ENCODE data around the gene FRMD4A. TPM values are rescaled to one million over a fixed set of nuclear protein-coding genes. Genes with fewer than 3 reads are reported as not detected.
"Not testable (repeated sequence)": the region's sequence is repeated elsewhere in the genome, so short reads cannot be mapped to it uniquely, and the experiment has no call there.

FRMD4A gene
- total RNA-seq, 2 donors from 2014 or later: 22.3 to 22.4 TPM

GRCh38 chr10:13957856-13958255 lies 372.9 kb downstream of the FRMD4A start:
- no peak overlapping the region for H3K9ac ChIP-seq (ENCODE audit: extremely low read depth, low read length, poor library complexity, severe bottlenecking)
- WGBS, 2 experiments (ENCODE audit: insufficient coverage in 1 of 2, insufficient read length in 1 of 2): 76 to 77% methylated on average over 8 to 9 of the region's 9 CpGs
- Mint-ChIP-seq H3K4me3 (no peak overlapping the region), H3K27me3 (ENCODE audit: insufficient read depth) (no peaks in the 10 kb centered on the region), H3K9me3 (peaks cover 10% of the 10 kb centered on the region), H3K27ac (peak overlapping the region; percentile 67), H3K4me1 (peaks cover 17% of the 10 kb centered on the region), H3K36me3 (ENCODE audit: low read depth) (no peaks in the 10 kb centered on the region)
- H3K9me3 ChIP-seq (ENCODE audit: control insufficient read depth, low read length): peaks cover 6% of the 10 kb centered on the region
- no peak for TF ChIP-seq CTCF (conservative IDR thresholded peaks at IDR 0.05)
- peaks cover 9% of the 10 kb centered on the region for H3K4me1 ChIP-seq (ENCODE audit: control insufficient read depth, insufficient read depth, low read length)
- no peak overlapping the region for H3K4me3 ChIP-seq (ENCODE audit: low read length)
- H3K36me3 ChIP-seq (ENCODE audit: control insufficient read depth, insufficient read depth, low read length): no peaks in the 10 kb centered on the region
- no peaks in the 10 kb centered on the region for H3K27me3 ChIP-seq (ENCODE audit: control insufficient read depth, insufficient read depth, low read length, poor library complexity, severe bottlenecking)
- no peak overlapping the region for H3K27ac ChIP-seq (ENCODE audit: low read depth, low read length)
- peak; percentile 56 for DNase-seq

- H3K9me3 Mint-ChIP-seq: peaks cover 10% of the 10 kb centered on the region
- H3K4me1 ChIP-seq (ENCODE audit: control insufficient read depth, insufficient read depth, low read length): peaks cover 9% of the 10 kb centered on the region
- no peak overlapping the region for H3K4me3 Mint-ChIP-seq
- peaks cover 17% of the 10 kb centered on the region for H3K4me1 Mint-ChIP-seq
- H3K27ac Mint-ChIP-seq: no peak overlapping the region
- no peak overlapping the region for H3K27ac ChIP-seq (ENCODE audit: low read depth, low read length)
- H3K27me3 Mint-ChIP-seq (ENCODE audit: insufficient read depth): no peaks in the 10 kb centered on the region
- no peak overlapping the region for H3K4me3 ChIP-seq (ENCODE audit: low read length)
- H3K9me3 ChIP-seq (ENCODE audit: control insufficient read depth, low read length): peaks cover 6% of the 10 kb centered on the region
- H3K27me3 ChIP-seq (ENCODE audit: control insufficient read depth, insufficient read depth, low read length, poor library complexity, severe bottlenecking): no peaks in the 10 kb centered on the region
- peak; percentile 62 for DNase-seq
- WGBS, 2 experiments (ENCODE audit: insufficient coverage in 1 of 2, insufficient read length in 1 of 2): 73 to 77% methylated on average over 7 to 8 of the region's 8 CpGs
- no peaks in the 10 kb centered on the region for H3K36me3 Mint-ChIP-seq (ENCODE audit: low read depth)
- TF ChIP-seq CTCF (conservative IDR thresholded peaks at IDR 0.05): peak; percentile 44
- H3K9ac ChIP-seq (ENCODE audit: extremely low read depth, low read length, poor library complexity, severe bottlenecking): no peak overlapping the region
- no peaks in the 10 kb centered on the region for H3K36me3 ChIP-seq (ENCODE audit: control insufficient read depth, insufficient read depth, low read length)
These were observed 373.9 kb downstream of the FRMD4A start for GRCh38 chr10:13956826-13957225.

DNA sequence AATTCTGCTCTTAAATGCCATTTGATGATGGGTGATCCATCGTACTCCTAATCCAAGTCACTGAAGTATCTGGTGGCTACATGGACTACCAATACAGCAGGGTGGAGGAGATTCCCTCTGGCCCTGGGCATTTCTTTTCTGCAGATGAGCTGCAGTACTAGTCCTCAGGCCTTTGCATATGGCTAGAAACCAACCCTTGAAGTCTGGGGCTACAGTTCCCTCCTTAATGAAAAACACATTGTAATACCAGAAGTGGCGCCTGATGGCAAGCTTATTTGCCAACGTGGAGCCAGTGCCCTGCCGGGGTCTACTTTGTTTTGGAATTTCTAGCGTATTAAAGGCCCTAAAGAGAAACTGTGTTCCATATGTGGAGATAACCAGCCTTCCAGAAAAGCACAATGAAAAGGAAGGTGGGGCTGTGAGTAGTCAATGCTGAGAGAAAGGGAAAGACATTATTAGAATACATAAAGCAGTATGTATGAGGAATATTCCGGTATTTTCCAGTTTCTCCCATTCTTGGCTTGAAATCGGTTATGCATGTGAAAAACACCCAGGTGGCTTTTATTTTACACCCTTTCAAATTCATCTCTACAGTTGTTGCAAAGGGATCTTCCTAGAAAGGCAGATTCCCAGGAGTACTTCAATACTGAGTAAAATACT lies 375.2 kb downstream of the FRMD4A start:
- Mint-ChIP-seq H3K4me3 (no peak overlapping the region), H3K9me3 (peaks cover 10% of the 10 kb centered on the region), H3K36me3 (ENCODE audit: low read depth) (no peaks in the 10 kb centered on the region), H3K27me3 (ENCODE audit: insufficient read depth) (no peaks in the 10 kb centered on the region), H3K27ac (no peak overlapping the region), H3K4me1 (peaks cover 17% of the 10 kb centered on the region)
- Histone ChIP-seq H3K9me3 (ENCODE audit: control insufficient read depth, low read length) (peaks cover 6% of the 10 kb centered on the region), H3K27ac (ENCODE audit: low read depth, low read length) (no peak overlapping the region), H3K27me3 (ENCODE audit: control insufficient read depth, insufficient read depth, low read length, poor library complexity, severe bottlenecking) (no peaks in the 10 kb centered on the region), H3K4me3 (ENCODE audit: low read length) (no peak overlapping the region), H3K9ac (ENCODE audit: extremely low read depth, low read length, poor library complexity, severe bottlenecking) (no peak overlapping the region), H3K36me3 (ENCODE audit: control insufficient read depth, insufficient read depth, low read length) (no peaks in the 10 kb centered on the region), H3K4me1 (ENCODE audit: control insufficient read depth, insufficient read depth, low read length) (peaks cover 3% of the 10 kb centered on the region)
- TF ChIP-seq CTCF (conservative IDR thresholded peaks at IDR 0.05): no peak
- no peak for DNase-seq
- WGBS, 2 experiments (ENCODE audit: insufficient coverage in 1 of 2, insufficient read length in 1 of 2): 86 to 88% methylated on average over 6 to 7 of the region's 7 CpGs

DNA sequence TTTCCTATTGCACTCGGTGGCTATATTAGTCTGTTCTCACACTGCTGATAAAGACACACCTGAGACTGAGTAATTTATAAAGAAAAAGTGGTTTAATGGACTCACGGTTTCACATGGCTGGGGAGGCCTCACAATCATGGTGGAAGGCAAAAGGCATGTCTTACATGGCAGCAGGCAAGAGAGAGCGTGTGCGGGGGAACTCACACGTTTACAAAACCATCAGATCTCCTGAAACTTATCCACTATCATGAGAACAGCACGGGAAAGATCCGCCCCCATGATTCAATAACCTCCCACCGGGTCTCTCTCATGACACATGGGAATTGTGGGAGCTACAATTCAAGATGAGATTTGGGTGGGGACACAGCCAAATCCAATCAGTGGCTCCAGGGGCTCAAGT lies 376.5 kb downstream of the FRMD4A start:
- H3K36me3 Mint-ChIP-seq (ENCODE audit: low read depth); H3K9ac ChIP-seq (ENCODE audit: extremely low read depth, low read length, poor library complexity, severe bottlenecking); H3K36me3 ChIP-seq (ENCODE audit: control insufficient read depth, insufficient read depth, low read length); H3K4me1 ChIP-seq (ENCODE audit: control insufficient read depth, insufficient read depth, low read length); H3K4me3 Mint-ChIP-seq; H3K27me3 ChIP-seq (ENCODE audit: control insufficient read depth, insufficient read depth, low read length, poor library complexity, severe bottlenecking); H3K4me1 Mint-ChIP-seq; DNase-seq; H3K9me3 ChIP-seq (ENCODE audit: control insufficient read depth, low read length); H3K27me3 Mint-ChIP-seq (ENCODE audit: insufficient read depth); H3K9me3 Mint-ChIP-seq; H3K27ac ChIP-seq (ENCODE audit: low read depth, low read length); H3K27ac Mint-ChIP-seq; H3K4me3 ChIP-seq (ENCODE audit: low read length): not testable (repeated sequence)
- 94 to 97% methylated on average over 3 to 8 of the region's 8 CpGs for WGBS, 2 experiments (ENCODE audit: insufficient coverage in 1 of 2, insufficient read length in 1 of 2)

Data from endodermal cell (in vitro differentiated cells).